Natural killer cell (primary cell): ENCODE results near the gene CEP350. TPM values are rescaled to one million over a fixed set of nuclear protein-coding genes. Genes with fewer than 3 reads are reported as not detected.

Source experiments
- ATAC-seq, 3 donors: fragments of 150-1000 bp in 2 of 3; fragments of 200-7000 bp in 1 of 3; cut with Tn5 transposase; 1 replicate in 1 of 3; 2 replicates in 2 of 3; pipeline ENCODE4 v1.10.0; 2021; ENCODE audit warnings: mild to moderate bottlenecking in 2 of 3, moderate library complexity in 2 of 3
- DNase-seq, 2 donors: peaks; one replicate each; pipeline versions ENCODE4 v3.0.0 to v3.0.0-alpha.2; 2013 to 2021; ENCODE audit warnings: mixed read lengths in 1 of 2
- H3K27ac ChIP-seq: one replicate; pipeline ENCODE4 v1.5.1; 2013; ENCODE audit warnings: mild to moderate bottlenecking, low read length
- H3K27me3 ChIP-seq: one replicate; pipeline ENCODE4 v1.6.1; 2013; ENCODE audit warnings: low read length; ENCODE audit not compliant: control insufficient read depth, insufficient read depth
- H3K36me3 ChIP-seq: one replicate; pipeline ENCODE4 v1.6.1; 2013; ENCODE audit warnings: low read length; ENCODE audit not compliant: control insufficient read depth, insufficient read depth
- H3K4me1 ChIP-seq: one replicate; pipeline ENCODE4 v1.6.1; 2013; ENCODE audit warnings: low read length; ENCODE audit not compliant: control insufficient read depth, insufficient read depth
- H3K4me3 ChIP-seq: one replicate; pipeline ENCODE4 v1.5.1; 2013; ENCODE audit warnings: low read length
- H3K9me3 ChIP-seq: one replicate; pipeline ENCODE4 v1.6.1; 2013; ENCODE audit warnings: low read length; ENCODE audit not compliant: control insufficient read depth, insufficient read depth
- H3K27ac Mint-ChIP-seq, 2 donors: one replicate each; pipeline ENCODE4 v1.8.0; 2022; ENCODE audit warnings: mild to moderate bottlenecking in 2 of 2, mixed read lengths in 2 of 2, moderate library complexity in 1 of 2
- H3K27me3 Mint-ChIP-seq, 2 donors: one replicate each; pipeline ENCODE4 v1.8.0; 2022; ENCODE audit warnings: low read depth in 2 of 2, mixed read lengths in 2 of 2
- H3K36me3 Mint-ChIP-seq: one replicate; pipeline ENCODE4 v1.8.0; 2022; ENCODE audit warnings: mixed read lengths
- H3K4me1 Mint-ChIP-seq, 2 donors: one replicate each; pipeline ENCODE4 v1.8.0; 2022; ENCODE audit warnings: mixed read lengths in 2 of 2
- H3K4me3 Mint-ChIP-seq: one replicate; pipeline ENCODE4 v1.8.0; 2022; ENCODE audit warnings: mild to moderate bottlenecking, moderate library complexity, mixed read lengths
- H3K9me3 Mint-ChIP-seq, 2 donors: one replicate each; pipeline ENCODE4 v1.8.0; 2022; ENCODE audit warnings: mixed read lengths in 2 of 2
- WGBS: methylation state at CpG from one replicate; pipeline ENCODE4 v1.1.7; 2013; ENCODE audit warnings: missing lambda C conversion rate; ENCODE audit not compliant: insufficient coverage; 5-methylcytosine and 5-hydroxymethylcytosine counted together
- intact Hi-C: fragments of 100-400 bp; cut with micrococcal nuclease; formaldehyde crosslinking; loops from one replicate; pipeline ENCODE4 v1.14.2; 2022
- total RNA-seq, 4 donors: library from RNA; stranded (reverse); fragments of 120-200 nt in 1 of 4; gene quantifications; one replicate each; pipeline versions ENCODE4 v1.2.3 to v1.2.4, GENCODE V29; 2013 to 2022
- TF ChIP-seq, protein P1 (sequence below): fragments of 200-600 bp; IDR thresholded peaks from one replicate; pipeline ENCODE4 v1.8.0; 2022; ENCODE audit warnings: antibody characterized with exemption

Gene CEP350
- total RNA-seq, 3 donors from 2014 or later (not counting 1 experiment from before 2014, with no cell fraction given): 66.9 to 83.7 (median 75.3) TPM

DNA sequence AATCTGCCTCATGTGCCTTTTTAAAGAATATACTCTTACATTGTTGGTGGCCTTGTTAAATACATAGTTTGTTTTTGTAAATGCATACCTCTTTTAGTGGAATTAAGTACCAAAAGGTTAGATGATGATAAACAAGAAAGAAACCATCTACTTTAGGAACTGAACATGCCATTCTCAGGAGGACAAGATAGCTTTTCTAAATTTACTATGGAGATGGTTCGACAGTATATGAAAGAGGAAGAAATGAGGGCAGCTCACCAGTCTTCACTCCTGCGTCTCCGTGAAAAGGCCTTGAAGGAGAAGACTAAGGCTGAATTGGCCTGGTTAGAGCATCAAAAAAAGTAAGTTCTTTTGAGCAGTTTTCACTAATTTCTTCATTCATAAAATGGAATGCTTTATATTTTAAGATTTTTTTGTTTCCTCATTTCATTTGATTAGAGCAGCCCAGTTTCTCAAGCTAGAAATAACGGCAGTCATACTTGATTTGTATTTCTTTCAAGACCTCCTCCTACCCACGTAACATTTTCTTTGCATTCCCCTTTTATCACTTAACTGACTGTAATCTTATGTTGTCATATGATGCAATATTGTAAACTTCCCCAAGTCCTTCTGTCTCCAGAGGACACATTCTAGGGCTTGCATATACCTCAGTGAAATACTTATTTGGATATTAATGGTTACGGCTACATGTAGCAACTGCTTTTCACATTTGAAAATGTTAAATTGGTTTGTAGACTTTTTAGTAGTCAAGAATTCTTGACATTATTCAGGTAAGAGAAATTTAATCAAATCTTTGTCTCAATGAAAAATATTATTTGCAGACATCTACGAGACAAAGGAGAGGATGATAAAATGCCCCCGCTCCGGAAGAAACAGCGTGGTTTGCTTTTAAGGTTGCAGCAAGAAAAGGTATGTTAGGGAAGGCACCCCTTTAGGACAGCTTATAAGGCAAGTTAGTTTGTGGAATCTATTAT lies 99.3 kb downstream of the CEP350 start:
- intact Hi-C loops: no loop called here
- H3K4me1 ChIP-seq: no peaks in the 10 kb centered on the region
- no peaks in the 10 kb centered on the region for H3K9me3 Mint-ChIP-seq

GRCh38 chr1:180057883-180058396 lies 103.3 kb downstream of the CEP350 start:
- DNase-seq (no peak), ATAC-seq (no peak)
- intact Hi-C loops: no loop called here
- Mint-ChIP-seq H3K4me3 (no peak overlapping the region), H3K27ac (peak overlapping the region in 1 of 2 donors; percentile 41), H3K27me3 (no peaks in the 10 kb centered on the region), H3K36me3 (peaks cover 33% of the 10 kb centered on the region), H3K9me3 (no peaks in the 10 kb centered on the region), H3K4me1 (peaks cover 9% of the 10 kb centered on the region in 2 donors)
- Histone ChIP-seq H3K4me3 (no peak overlapping the region), H3K27ac (no peak overlapping the region), H3K27me3 (no peaks in the 10 kb centered on the region), H3K36me3 (peaks cover 61% of the 10 kb centered on the region), H3K9me3 (no peaks in the 10 kb centered on the region), H3K4me1 (no peaks in the 10 kb centered on the region)
- TF ChIP-seq, protein P1, sequence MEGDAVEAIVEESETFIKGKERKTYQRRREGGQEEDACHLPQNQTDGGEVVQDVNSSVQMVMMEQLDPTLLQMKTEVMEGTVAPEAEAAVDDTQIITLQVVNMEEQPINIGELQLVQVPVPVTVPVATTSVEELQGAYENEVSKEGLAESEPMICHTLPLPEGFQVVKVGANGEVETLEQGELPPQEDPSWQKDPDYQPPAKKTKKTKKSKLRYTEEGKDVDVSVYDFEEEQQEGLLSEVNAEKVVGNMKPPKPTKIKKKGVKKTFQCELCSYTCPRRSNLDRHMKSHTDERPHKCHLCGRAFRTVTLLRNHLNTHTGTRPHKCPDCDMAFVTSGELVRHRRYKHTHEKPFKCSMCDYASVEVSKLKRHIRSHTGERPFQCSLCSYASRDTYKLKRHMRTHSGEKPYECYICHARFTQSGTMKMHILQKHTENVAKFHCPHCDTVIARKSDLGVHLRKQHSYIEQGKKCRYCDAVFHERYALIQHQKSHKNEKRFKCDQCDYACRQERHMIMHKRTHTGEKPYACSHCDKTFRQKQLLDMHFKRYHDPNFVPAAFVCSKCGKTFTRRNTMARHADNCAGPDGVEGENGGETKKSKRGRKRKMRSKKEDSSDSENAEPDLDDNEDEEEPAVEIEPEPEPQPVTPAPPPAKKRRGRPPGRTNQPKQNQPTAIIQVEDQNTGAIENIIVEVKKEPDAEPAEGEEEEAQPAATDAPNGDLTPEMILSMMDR: no peak

More for the DNA sequence above, 99.3 kb downstream of the CEP350 start:
- Mint-ChIP-seq H3K4me3 (no peak overlapping the region), H3K4me1 (no peaks in the 10 kb centered on the region), H3K36me3 (peaks cover 44% of the 10 kb centered on the region), H3K27me3 (no peaks in the 10 kb centered on the region), H3K27ac (peak overlapping the region in 1 of 2 donors; percentile 17)
- TF ChIP-seq, protein P1: no peak
- H3K9me3 ChIP-seq: no peaks in the 10 kb centered on the region
- WGBS: over 99% methylated on average over 10 of the region's 10 CpGs
- H3K4me3 ChIP-seq: no peak overlapping the region
- DNase-seq (no peak), ATAC-seq (no peak)
- no peak overlapping the region for H3K27ac ChIP-seq
- H3K36me3 ChIP-seq: peaks cover 69% of the 10 kb centered on the region
- no peaks in the 10 kb centered on the region for H3K27me3 ChIP-seq

DNA sequence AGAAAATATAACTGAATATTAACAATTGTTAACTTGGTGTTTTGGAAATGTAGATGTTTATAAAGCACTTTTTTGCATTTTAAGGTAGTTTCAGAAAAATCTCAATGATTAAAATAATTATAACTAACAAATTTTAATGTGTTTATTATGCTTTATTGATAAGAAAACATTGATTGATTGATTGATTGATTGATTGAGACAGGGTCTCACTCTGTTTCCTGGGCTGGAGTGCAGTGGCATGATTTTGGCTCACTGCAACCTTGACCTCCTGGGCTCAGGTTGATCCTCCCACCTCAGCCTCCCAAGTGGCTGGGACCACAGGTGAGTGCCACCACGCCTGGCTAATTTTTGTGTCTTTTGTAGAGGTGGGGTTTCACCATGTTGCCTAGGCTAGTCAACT lies 106.4 kb downstream of the CEP350 start:
- TF ChIP-seq, protein P1: no peak

More for the DNA sequence above, 106.4 kb downstream of the CEP350 start:
- H3K4me3 Mint-ChIP-seq: no peak overlapping the region
- DNase-seq: no peak
- no peak overlapping the region for H3K4me3 ChIP-seq
- no peak overlapping the region for H3K27ac Mint-ChIP-seq
- no peaks in the 10 kb centered on the region for H3K9me3 ChIP-seq
- H3K4me1 ChIP-seq: no peaks in the 10 kb centered on the region
- H3K36me3 Mint-ChIP-seq: peaks cover 25% of the 10 kb centered on the region
- H3K9me3 Mint-ChIP-seq: no peaks in the 10 kb centered on the region
- H3K27ac ChIP-seq: no peak overlapping the region
- no peaks in the 10 kb centered on the region for H3K27me3 Mint-ChIP-seq
- H3K4me1 Mint-ChIP-seq: peaks cover 9% of the 10 kb centered on the region in 2 donors
- H3K36me3 ChIP-seq: peaks cover 62% of the 10 kb centered on the region
- ATAC-seq: no peak
- WGBS: 100% methylated on average over 1 of the region's 1 CpG
- intact Hi-C loops: no loop called here
- no peaks in the 10 kb centered on the region for H3K27me3 ChIP-seq
